Kidney tubule cell (primary cell): Measurements from ENCODE around the gene PLXNA4.

Source experiments
- DNase-seq: peaks from one replicate; pipeline ENCODE4 v3.0.0-alpha.2; 2018; ENCODE audit warnings: low spot score

PLXNA4 gene

DNA sequence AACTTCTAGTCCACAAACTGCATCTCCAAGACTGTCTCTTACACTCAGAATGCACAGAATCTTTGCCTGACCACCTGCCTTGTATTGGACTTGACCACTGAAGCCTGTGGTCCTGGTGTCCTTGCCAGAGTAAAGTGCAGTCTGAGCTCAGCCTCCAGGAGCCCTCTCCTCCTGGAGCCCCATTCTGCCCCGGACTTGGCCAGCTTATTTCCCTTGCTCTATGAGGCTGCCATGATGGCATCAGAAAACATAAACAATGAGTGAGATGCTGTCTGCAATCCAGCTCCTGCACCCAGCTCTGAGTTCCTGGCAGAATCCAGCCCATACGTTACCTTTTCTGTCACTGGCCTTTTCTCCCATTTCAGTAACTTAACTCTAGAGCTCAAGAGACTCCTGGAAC is 494.6 kb downstream of the PLXNA4 start:
- DNase-seq, result no peak

DNA sequence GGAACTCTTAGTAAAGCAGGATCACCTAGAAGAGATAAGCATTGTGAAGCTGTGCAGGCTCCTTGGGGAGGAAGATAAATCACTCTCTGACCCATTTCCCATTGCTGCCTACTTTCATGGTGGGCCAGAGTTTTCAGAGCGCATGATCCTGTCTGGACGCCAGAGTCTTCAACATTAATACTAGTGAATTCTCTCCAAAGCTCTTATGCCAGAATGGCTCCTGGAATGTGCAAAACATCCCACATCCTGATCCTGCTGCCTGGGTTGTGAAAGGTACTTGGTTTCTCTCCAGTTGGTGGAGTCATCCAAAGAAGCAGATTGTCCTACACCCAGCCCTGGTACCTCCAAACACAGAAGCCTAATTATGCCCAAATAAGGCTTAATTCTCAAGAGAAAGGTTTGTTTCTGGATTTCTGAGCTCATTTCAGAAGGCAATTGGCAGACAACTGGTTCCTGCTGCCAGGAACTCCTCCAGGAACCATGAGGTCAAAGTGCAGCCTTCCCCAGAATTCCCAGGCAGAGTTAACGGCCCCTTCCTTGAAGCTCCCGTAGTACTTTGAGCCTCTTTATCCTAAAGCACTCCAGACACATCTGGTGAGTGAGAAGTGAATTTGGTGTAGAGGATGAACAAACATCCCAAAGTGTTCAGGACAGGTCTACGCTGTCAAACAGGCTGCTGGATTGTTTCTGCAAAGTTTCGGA is 495.2 kb downstream of the PLXNA4 start:
- no peak for DNase-seq

DNA sequence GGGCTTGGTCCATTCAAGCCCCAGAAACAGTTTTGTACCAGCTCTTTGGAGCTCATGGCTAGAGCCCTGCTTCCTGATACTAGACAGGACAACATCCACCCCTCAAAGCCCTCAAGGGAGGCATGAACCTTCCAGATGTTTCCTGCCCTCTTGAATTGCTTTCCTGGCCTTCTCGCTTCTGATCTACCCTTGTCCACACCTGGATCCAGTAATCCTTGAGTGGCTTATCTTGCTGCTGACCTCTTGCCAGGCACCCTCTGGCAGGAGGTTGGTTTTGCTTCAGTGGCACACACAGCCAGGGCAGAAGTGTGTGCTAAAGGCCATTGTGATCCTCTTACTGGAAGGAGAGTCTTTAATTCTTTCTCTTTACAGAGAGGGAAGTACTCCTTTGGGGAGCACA is 495.8 kb downstream of the PLXNA4 start:
- no peak for DNase-seq

DNA sequence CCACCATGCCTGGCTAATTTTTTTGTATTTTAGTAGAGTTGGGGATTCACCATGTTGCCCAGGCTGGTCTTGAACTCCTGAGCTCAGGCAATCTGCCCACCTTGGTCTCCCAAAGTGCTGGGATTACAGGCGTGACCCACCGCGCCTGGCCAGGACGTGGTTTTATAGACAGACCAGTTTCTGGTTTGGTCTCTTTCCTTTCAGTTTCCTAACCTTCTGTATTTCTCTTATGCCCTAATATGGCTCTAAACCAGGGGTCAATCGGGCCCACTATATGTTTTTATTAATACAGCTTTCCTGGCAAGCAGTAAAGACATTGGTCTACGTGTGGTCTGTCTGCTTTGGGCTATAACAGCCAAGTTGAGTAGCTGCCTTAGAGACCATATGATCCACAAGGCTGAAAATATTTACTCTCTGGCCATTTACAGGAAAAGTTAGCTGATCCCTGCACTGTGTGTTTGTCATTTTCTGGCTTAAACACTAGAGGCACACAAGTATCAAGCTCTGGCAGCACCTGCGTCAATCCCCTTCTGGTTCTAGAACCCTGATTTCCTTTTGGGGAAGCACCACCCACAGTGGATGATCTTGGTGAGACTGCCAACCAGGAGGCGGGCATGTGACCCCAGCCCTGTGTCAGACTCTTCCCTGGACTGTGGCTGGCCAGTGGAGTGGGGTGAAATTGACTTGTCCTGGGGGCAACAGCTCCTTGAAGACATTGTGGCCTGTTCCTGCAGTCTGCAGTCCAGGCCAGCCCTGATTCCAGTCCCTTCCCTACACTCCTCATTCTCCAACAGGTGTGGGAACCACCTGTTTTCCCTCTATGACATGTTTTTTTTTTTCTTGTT is 497.2 kb downstream of the PLXNA4 start:
- DNase-seq, result no peak

DNA sequence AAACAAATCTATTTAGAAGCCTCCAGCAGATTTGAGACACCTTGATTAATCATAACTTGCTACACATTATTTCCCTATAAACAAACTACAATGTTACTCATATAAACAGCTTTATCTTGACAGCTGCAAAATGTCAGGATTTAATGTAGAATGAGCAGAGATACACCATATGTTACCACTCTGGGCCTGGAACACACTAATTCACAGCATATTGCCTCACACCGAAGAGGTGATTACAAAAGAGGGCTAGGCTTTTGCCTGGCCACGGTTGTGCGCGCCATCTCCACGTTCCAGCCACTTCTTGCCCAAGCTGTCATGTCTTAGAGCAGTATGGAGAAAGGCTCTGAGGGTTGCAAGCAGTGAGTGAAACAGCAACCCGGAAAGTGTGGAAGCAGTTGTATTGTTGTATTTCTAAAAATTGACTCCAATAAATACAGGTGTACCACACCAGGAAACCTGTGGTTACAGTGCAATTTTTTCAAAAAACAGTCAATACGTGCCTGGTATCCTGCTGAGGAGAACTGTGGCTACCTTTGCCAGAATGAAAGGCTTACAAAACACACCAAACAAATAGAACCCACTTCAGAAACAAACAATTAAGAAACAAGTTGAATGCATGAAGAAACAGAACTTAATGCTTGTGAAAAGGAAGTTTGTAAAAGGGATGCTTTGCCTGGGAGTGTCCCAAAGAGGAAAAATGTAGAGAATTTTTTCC is 498.1 kb downstream of the PLXNA4 start:
- DNase-seq, result no peak

DNA sequence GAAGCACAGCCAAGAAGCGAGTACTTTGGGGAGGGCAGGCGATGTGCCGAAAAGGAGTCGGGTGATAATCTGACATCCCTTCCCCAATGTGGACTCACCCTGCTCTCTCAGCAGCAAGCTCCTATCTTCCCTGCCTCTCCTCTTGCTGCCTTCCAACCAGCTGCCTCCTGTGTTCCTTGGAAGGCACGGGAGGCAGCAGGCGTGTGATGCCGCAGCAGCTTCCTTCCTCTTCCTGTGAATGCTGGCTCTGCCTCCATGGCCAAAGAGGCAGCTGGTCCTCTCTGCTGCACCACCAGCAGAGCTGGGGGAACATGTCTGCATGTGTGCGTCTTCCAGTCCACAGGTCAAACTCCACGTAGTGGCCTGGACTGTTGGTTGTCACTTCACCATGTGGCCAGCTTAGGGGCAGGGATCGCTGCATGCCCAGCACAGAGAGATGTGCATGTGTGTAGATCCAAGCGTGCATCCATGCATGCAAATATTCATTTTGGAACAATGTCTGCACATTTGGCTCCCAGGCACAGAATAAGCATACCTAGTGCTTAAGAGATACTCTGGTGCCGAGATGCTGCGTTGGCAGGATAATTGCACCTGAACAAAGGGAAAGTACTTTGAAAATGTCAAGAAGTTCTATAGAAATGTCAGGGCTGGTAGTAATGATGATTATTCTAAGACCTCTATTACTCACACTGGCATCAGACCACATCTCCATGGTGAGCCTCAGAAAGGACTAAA is 499.8 kb downstream of the PLXNA4 start:
- DNase-seq, result no peak

DNA sequence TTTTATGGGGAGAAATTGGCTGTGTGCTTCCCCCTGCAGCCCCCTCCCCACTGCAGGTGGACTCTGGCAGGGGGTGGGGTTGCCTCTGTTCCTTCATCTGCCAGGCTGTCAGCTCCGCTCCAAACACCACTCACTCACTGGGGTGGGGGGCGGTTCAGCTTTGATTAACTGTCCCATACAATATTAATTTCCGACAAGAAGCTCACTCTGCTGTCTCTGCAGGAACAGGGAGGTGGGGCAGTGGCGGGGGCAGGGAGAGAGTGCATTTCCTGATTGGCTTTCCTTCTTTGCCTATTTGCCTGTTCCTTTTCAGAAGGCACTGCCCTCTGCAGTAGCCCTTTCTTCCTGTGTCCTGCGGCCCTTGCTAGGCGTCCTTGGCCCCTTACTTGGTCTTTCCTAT is 500.8 kb downstream of the PLXNA4 start:
- DNase-seq, result no peak

DNA sequence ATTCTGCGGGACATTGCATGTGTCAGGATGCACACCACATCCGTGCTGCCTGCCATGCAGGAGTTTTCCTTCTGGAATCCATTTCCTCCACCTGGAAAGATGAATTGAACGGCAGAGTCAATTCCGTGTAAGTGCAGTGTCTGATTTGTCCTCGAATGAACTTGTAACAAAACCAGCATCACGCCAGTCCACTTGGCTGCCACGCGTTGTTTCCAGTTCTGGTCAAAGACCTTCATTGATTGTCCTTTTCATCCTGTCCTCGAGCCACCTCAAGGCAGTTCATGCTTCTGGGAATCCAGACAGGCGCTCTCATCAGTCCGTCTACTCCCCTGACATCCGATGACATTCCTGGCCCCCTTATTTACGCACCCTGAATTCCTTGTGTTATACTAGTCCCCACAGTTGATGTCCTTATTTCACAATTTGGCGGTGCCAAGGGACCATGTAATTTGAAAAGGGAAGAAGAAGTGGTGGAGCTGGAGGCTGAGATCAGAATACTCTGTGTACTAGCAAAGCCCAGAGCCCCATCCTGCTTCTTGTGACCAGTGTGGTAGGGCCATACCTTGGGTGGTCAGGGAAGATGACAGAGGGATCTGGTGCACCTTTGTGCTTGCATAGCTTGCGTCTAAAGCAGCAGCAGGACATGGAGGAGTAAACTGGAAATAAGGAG is 502.2 kb downstream of the PLXNA4 start:
- no peak for DNase-seq
